NOMO-1 treated with DMSO at 0.1 percent for 48 hours (cell line): ENCODE measurements around the gene SLC13A2.

Experiments
- DNase-seq: peaks from one replicate; lab custom pipeline; 2025; ENCODE audit not compliant: unreplicated experiment; lab: John Stamatoyannopoulos, UW

SLC13A2 gene

DNA sequence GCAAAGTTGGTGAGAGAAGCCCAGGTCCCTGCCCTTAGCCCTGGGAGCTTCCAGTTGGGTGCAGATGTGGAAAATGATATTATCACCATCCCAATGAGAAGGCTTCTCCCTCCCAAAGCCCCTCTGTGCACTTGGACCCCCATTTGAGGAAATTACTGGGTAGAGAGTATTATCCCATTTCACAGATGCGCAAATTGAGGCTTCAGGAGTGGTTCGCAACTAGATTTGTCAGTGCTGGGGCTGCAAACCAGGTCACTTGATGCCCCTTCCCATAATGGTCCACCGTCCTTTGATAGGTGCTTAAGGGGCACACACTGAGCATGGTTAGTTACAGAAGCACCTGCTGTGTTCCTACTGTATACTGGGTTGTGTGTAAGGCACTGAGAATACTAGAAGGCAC, 18.4 kb downstream of the SLC13A2 start:
- DNase-seq, result no peak

DNA sequence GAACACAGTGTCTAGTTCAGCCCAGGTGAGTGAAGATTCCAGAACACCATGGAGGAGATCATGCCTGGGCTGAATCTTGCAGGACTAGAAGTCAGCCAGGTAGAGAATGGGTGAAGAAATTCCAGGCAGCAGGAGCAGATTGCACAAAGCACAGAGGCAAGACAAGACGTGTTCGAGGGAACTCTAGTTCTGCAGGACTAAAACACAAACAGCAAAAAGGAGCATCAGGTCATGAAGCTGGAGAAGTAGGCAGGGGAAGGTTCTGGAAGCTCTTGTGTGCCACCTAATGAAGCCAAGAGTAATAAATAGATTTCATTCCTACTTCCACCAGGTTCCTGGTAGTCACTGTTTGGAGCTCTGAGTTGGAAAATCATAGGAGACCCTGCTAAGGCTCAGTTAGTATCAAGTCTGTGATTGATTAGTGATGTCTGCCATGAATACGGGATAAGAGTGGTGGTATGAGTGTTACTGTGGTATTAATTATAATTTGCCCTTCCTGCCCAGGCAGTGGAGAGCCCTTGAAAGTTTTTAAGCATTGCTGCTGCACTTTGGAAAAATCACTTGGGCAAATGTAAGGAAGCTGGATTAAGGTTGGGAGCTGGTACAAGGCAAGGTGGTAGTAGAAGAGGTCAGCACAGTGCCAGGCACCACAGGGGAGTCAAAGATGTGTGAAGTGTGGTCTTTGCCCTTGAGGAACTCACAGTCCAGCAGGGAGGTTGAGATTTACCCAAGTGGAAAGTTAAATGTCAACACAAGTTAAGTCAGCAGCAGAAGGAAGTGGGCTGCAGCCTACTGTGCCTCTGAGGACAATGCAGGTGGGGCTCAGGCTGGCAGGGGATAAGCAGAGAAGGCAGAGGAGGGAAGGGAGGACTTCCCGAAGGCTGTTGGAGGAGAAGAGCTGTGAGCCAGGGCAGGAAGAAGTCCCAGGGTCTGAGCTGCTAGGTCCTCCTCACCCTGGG, 19.2 kb downstream of the SLC13A2 start:
- no peak for DNase-seq

GRCh38 chr17:28493460-28493859, 20.0 kb downstream of the SLC13A2 start:
- DNase-seq, result no peak

GRCh38 chr17:28494445-28495188, 21.2 kb downstream of the SLC13A2 start:
- DNase-seq, result peak; percentile 11

DNA sequence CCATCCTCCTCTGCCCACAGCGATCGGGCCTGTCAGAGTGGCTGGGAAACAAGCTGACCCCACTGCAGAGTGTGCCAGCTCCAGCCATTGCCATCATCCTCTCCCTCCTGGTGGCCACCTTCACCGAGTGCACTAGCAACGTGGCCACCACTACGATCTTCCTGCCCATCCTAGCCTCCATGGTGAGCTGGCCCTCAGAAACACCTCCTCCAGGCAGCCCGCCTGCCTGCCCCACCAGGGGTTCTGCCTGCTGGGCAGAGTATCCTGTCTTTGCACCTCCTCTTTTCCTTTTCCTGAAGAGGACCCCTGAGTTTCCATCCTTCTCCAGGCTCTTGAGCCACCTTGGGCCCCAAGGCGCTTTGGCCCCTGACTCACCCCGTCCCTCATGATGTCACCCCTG, 22.2 kb downstream of the SLC13A2 start:
- DNase-seq, result no peak

DNA sequence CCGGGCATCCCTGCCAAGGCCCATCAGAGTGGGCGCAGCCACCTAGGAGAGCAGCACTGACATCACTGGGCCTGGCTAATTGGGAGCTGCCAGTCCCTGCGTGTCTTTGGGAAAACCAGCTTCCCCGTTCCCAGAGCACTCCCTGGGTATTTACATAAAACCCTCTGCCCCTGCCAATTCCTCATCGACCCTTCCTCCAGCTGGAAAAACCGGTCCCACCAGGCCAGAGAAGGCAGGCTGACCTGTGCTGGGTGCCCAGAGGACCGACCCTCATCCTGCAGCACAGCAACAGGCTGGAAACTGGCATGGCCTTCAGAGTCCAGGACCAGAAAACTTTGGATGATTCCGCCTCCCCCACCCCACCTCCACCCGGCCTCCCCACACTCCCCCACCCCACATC, 24.5 kb downstream of the SLC13A2 start:
- DNase-seq, result no peak

GRCh38 chr17:28498652-28499363, 25.4 kb downstream of the SLC13A2 start:
- DNase-seq, result no peak

- DNase-seq, result no peak
These were observed 25.9 kb downstream of the SLC13A2 start for GRCh38 chr17:28499364-28499664.

DNA sequence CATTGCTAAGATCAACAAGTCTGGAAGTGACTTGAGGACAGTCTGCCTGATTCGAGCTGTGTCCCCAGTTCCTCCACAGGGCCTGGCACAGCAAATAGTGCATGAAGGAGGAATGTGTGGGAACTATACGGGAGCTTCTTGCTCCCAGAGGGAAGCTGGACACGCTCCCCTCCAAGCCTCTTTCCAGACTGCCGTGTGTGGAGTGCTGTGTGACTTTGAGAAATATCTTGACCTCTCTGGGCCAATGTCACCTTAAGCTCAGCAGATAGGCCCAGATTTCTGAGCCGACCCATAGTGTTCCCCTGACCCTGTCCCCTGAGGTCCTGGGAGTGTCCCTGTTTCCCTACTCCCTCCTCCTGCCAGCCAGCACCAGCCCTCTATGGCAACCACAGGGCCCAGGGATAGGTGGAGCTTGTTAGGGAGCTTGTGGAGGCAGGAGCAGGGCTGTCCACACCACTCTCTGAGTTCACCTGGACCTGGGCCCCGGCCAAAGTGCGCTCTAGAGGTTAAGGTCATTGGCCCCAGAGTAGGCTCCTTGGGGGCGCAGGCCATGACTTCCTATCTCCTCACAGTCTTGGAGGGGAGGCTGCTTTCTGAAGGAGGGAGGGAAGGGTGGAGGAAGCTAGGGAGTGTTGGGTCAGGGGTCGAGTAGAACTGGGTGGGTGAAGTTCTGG, 26.4 kb downstream of the SLC13A2 start:
- no peak for DNase-seq

DNA sequence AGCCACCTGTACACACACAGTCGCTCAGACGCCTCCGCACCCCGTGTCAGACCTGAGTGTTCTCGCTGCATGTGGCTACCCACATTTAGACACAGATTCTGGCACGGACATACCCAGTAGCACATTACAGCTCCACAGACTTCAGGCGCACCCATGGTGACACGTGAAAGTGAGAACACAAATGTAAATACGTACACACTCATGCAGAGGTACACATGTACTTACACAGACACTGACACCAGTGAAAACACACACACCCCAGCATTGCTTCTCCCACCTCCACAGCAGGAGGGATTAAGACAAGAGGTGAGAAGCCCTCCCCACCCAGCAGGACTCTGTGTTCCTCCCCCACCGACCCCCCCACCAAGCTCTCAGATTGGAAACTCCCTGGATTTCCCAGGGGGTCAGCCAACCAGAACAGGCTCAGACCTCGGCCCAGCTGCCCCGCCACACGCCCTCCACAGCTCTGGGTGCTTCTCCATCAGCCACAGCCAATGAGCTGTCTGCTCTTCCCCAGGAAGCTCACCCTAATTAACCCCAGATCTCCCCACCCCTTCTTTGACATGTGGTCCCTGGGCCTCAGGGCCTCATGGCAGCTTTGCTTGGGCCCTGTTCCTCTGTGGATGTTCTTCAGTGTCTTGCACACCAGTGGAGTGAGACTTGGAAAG, 27.4 kb downstream of the SLC13A2 start:
- DNase-seq, result no peak

DNA sequence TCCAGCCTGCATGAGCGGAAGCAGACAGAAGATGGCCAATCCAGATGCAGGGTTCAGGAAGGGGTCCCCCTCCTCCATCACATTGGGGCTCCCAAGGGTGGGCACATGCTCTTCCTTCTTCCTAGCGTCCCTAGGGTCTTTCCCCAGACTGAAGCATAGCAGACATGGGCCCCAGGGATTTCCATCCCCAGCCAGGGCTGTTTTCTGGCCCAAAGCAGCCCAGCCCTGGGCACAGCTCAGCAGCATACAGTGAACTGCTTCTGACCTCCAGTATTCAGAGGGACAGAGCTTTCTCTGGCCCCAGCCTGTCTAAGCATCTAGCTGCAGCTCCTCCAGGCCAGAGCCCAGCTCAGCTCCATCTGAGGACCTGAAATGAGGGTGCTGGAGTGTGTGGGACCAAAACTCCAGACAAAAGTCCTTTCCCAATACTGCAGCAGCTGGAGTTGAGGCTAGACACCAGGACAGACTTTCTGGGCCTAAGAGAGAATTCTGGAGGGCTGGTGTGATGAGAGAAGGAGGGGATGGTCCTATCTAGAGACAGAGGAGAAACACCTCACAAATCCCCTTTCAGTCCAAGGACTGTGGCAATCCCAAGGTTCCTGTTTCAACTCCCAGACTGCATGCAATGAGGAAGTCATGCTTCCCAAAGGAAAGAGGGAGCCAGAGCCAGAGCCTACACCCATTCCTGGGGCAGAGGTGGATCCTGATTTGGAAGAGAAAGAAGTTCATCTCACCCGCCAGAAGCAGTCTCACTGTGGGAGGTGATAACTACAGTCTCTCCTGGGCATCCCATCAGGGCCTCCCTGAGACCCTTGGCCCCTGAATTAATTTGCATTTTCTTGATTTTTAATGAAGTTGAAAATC, 28.2 kb downstream of the SLC13A2 start:
- no peak for DNase-seq

DNA sequence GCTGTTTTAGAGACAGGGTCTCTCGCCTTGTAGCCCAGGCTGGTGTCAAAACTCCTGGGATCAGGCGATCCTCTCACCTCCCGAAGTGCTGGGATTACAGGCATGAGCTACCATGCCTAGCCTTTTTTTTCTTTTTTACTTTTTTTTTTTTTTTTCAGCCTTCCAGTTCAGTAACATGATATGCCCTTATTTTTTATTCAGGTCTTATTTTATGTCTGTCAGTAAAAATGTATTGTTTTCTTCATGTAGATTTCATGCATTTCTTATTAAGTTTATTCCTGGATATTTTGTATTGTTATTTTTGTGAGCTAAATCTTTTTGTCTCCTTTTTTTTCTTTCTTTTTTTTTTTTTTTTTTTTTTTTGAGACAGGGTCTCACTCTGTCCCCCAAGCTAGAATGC, 30.0 kb downstream of the SLC13A2 start:
- DNase-seq, result no peak

DNA sequence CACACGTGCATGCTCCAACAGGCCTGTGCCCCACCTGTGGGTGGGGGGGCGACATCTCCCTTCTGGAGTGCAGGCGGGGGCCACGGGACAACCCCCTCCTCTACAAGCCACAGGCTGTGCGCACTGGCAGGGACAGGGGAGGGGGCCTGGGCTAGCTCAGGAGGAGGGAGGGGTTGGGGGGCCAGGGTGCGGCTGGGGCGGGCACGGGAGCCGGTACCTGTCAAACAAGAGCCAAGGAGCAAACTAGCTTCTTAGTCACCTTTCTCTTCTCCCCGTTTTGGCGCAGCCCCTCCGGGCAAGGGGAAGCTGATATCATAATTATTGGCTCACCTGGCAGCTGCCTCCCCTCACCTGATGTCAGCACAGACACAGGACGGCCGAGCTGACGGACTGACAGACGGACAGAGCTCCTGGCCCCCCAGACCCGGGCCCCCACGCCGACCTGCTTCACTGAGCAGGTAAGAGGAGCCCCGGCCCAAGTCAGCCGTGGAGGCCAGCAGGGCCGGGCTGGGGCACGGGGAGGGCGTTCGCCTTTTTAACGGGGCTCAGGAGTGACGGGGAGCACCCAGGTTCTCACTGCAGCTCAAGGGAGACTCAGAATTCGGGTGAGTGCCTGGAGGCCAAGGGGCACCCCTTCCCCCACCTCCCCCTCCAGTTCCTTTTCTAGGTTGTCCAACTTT, 32.7 kb downstream of the SLC13A2 start, which contains the start of gene FOXN1:
TSS of gene FOXN1 (plus strand) at position 363 of the 680 bp plus-strand sequence. CDS start 17,622 bp downstream, outside the sequence.
- no peak for DNase-seq

- DNase-seq, result no peak
These were observed 33.5 kb downstream of the SLC13A2 start for GRCh38 chr17:28506763-28507487.

- DNase-seq, result no peak
These were observed 34.2 kb downstream of the SLC13A2 start for GRCh38 chr17:28507567-28508203.

- no peak for DNase-seq
These were observed 34.8 kb downstream of the SLC13A2 start for GRCh38 chr17:28508211-28508724.

DNA sequence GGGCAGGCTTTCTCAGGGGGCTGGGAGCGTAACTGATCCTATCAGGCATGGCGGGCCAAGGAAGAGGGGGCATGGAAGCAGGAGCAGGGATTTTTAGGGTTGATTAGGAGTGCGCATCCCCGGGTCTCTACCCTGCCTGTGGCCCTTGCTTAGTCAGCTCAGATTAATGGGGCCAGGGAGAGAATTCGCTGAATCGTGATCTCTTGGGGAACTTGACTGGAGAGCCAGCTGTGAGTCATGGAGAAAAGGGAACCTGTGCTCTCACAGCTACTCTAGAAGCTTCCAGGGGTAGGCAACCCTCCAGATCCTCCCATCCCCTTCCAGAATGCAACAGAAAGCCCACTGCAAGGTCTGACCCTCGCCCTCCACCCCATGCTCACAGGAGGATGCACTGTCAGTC, 36.3 kb downstream of the SLC13A2 start:
- peak; percentile 61 for DNase-seq
